Kidney (tissue), 14 donors: Measurements from ENCODE around the gene LAMA1. TPM values are rescaled to one million over a fixed set of nuclear protein-coding genes. Genes with fewer than 3 reads are reported as not detected.

ENCODE experiments used
- DNase-seq, 5 donors: peaks; one replicate each; pipeline ENCODE4 v3.0.0-alpha.2; 2013 to 2020
- FAIRE-seq: peaks from 2 replicates; lab custom pipeline; 2012; peaks lifted over from hg19 to GRCh38; lab: Jason Lieb, UNC
- H3K27ac ChIP-seq, 2 donors: one replicate each; pipeline ENCODE4 v1.7.0; 2013; ENCODE audit warnings: low read depth in 2 of 2, low read length in 2 of 2, inconsistent platforms in 1 of 2
- H3K27me3 ChIP-seq: one replicate; pipeline ENCODE4 v1.7.1; 2013; ENCODE audit warnings: low read length, inconsistent platforms; ENCODE audit not compliant: control insufficient read depth, insufficient read depth
- H3K36me3 ChIP-seq, 3 donors: one replicate each; pipeline versions ENCODE4 v1.7.0 to v1.7.1; 2013; ENCODE audit warnings: low read length in 3 of 3, control low read depth in 1 of 3, inconsistent platforms in 1 of 3; ENCODE audit not compliant: insufficient read depth in 3 of 3, control insufficient read depth in 2 of 3
- H3K4me1 ChIP-seq, 3 donors: one replicate each; pipeline versions ENCODE4 v1.7.0 to v1.7.1; 2013; ENCODE audit warnings: low read length in 3 of 3, inconsistent platforms in 1 of 3, low read depth in 1 of 3; ENCODE audit not compliant: control insufficient read depth in 2 of 3, insufficient read depth in 2 of 3
- H3K4me3 ChIP-seq, 3 donors: one replicate each; pipeline versions ENCODE4 v1.7.0 to v1.8.1; 2013; ENCODE audit warnings: low read length in 3 of 3, control low read depth in 1 of 3, inconsistent platforms in 1 of 3
- H3K9ac ChIP-seq, 3 donors: one replicate each; pipeline versions ENCODE4 v1.7.0 to v1.7.1; 2013; ENCODE audit warnings: low read length in 3 of 3, control low read depth in 1 of 3, inconsistent platforms in 1 of 3
- H3K9me3 ChIP-seq, 3 donors: one replicate each; pipeline versions ENCODE4 v1.7.0 to v1.7.1; 2013; ENCODE audit warnings: low read length in 3 of 3, control low read depth in 1 of 3, inconsistent platforms in 1 of 3; ENCODE audit not compliant: control insufficient read depth in 2 of 3, insufficient read depth in 1 of 3
- intact Hi-C: fragments of 100-400 bp; cut with DNase I; formaldehyde crosslinking; loops from one replicate; pipeline ENCODE4 v1.11.1; 2022
- polyA plus RNA-seq: library from polyadenylated mRNA; stranded (reverse); fragments of 350-450 nt; fragmentation: Illumina TruSeq; extraction: RNeasy Lipid Tissue Mini Kit (QIAGEN cat#74804); gene quantifications from one replicate; pipeline ENCODE4 v1.2.3, GENCODE V29; 2014; ENCODE audit warnings: low read depth, low replicate concordance; ENCODE audit not compliant: insufficient read depth
- total RNA-seq: library from RNA; stranded (reverse); fragmentation: NEBNext Ultra II Directional; extraction: Animal tissue kit (Norgen Biotek cat#: 25700); gene quantifications from one replicate; pipeline ENCODE4 v1.2.1, GENCODE V29; 2021
- TF ChIP-seq, protein P1 (sequence below): IDR thresholded peaks from 3 replicates; pipeline ENCODE4 v1.5.1; 2012; ENCODE audit warnings: mild to moderate bottlenecking, moderate library complexity, borderline replicate concordance; ENCODE audit not compliant: insufficient read depth; ENCODE audit errors: extremely low read depth
- donor health status: control.
- donor health status: control.
- donor health status: control.
- donor health status: control.
- donor health status: control.
- donor health status: DM: yes; HTN: yes; CAD: no.
- donor health status: Normal renal cell carcinoma (clear cell type).

LAMA1 gene
- total and polyA plus RNA-seq, 2 donors from 2014 or later, result 10.7 to 14.1 TPM

DNA sequence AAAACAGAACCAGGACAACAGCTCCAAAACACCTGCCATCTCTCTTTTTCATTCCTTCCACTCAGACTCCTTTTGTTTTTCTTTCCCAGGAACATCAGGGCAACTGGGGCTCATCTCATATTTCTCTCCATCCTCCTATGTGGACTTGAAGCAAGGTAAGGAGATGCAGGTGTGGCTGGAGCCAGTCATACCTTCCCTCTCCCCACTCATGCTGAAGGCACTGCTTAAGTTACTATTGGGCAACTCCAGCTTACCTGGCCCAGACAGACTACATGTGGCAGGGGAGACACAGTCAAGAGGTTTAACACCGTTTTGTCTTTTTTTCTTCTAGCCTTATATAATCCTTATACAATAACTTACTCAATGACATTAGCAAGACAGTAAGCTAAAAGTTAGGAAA, 38.4 kb downstream of the LAMA1 start:
- Histone ChIP-seq H3K9ac (no peak overlapping the region), H3K27me3 (no peaks in the 10 kb centered on the region), H3K36me3 (no peaks in the 10 kb centered on the region), H3K27ac (no peak overlapping the region), H3K9me3 (no peaks in the 10 kb centered on the region), H3K4me1 (peaks cover 0 to 1% (median 1%) of the 10 kb centered on the region in 3 donors), H3K4me3 (no peak overlapping the region)
- intact Hi-C loops, result no loop called here
- no peak for FAIRE-seq
- DNase-seq, result no peak
- TF ChIP-seq, protein P1, sequence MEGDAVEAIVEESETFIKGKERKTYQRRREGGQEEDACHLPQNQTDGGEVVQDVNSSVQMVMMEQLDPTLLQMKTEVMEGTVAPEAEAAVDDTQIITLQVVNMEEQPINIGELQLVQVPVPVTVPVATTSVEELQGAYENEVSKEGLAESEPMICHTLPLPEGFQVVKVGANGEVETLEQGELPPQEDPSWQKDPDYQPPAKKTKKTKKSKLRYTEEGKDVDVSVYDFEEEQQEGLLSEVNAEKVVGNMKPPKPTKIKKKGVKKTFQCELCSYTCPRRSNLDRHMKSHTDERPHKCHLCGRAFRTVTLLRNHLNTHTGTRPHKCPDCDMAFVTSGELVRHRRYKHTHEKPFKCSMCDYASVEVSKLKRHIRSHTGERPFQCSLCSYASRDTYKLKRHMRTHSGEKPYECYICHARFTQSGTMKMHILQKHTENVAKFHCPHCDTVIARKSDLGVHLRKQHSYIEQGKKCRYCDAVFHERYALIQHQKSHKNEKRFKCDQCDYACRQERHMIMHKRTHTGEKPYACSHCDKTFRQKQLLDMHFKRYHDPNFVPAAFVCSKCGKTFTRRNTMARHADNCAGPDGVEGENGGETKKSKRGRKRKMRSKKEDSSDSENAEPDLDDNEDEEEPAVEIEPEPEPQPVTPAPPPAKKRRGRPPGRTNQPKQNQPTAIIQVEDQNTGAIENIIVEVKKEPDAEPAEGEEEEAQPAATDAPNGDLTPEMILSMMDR, result no peak

DNA sequence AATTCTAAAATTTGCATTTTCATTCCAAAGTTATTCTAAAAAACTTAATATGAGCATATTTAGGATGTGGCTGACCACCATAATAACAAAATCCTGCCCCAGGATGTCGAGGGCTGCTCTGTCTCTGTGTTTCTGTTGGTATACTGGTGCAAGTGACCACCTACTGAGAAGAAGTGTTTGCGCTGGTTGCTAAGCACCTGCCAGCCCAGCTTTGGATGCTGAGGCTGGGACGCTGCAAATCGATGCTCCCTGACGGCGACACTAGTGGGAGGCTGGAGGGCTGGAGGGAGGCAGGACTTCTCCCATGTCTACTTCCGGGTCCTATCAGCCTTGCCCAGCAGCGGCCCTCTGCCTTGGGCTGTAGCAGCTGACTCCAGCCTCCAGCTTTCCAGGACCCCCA, 45.0 kb downstream of the LAMA1 start:
- Histone ChIP-seq H3K27me3 (no peaks in the 10 kb centered on the region), H3K4me3 (no peak overlapping the region), H3K9ac (no peak overlapping the region), H3K9me3 (no peaks in the 10 kb centered on the region), H3K27ac (no peak overlapping the region), H3K4me1 (no peaks in the 10 kb centered on the region), H3K36me3 (no peaks in the 10 kb centered on the region)
- FAIRE-seq (no peak), DNase-seq (no peak)
- TF ChIP-seq, protein P1, result no peak
- intact Hi-C loops, result no loop called here

DNA sequence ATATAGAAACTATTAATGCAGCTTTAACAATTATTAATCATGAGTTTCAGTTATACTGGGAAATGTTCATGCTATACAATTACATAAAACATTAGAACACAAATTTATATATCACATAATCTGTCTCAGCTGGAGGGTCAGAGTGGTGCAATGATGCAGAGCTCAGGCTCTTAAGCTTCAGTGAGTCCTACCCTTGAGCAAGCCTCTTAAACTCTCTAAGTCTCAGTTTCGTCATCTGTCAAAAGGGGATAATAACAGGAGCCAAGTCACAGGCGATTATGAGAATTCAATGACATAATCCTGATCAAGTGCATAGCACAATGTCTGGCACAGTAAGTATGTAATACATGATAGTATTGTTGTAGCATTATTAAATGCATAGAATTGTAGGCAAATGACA, 46.0 kb downstream of the LAMA1 start:
- H3K36me3 ChIP-seq, result no peaks in the 10 kb centered on the region
- H3K27me3 ChIP-seq, result no peaks in the 10 kb centered on the region
- H3K4me3 ChIP-seq, result no peak overlapping the region
- H3K27ac ChIP-seq, result no peak overlapping the region
- peaks cover 0 to 3% (median 0%) of the 10 kb centered on the region in 3 donors for H3K4me1 ChIP-seq
- H3K9me3 ChIP-seq, result no peaks in the 10 kb centered on the region
- intact Hi-C loops, result no loop called here
- no peak for FAIRE-seq
- H3K9ac ChIP-seq, result no peak overlapping the region
- no peak for DNase-seq
- TF ChIP-seq, protein P1, result no peak

DNA sequence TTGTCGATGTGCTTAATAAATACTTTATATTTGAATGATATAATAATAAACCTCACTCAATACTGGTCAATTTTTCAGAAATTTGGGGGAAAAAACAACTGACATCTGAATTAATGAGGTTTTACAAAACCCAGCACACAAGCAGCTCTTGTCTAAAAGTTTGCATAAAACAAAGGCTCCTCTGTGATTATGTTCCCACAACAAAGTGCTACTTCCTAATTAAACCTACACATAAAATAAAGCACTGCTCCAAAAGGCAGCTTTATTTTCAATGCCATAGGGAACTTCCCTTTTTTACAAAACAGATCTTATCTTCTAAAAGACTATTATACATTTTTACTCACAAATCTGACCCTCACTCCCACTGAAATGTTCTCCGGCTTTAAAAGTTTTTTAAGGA, 47.1 kb downstream of the LAMA1 start:
- Histone ChIP-seq H3K36me3 (no peaks in the 10 kb centered on the region), H3K27me3 (no peaks in the 10 kb centered on the region), H3K27ac (no peak overlapping the region), H3K4me1 (peaks cover 0 to 3% (median 0%) of the 10 kb centered on the region in 3 donors), H3K9ac (no peak overlapping the region), H3K9me3 (no peaks in the 10 kb centered on the region), H3K4me3 (no peak overlapping the region)
- DNase-seq (no peak), FAIRE-seq (no peak)
- intact Hi-C loops, result no loop called here
- TF ChIP-seq, protein P1, result no peak
